IMR-90 (cell line): Measurements from ENCODE around the gene KCNMB2. TPM values are rescaled to one million over a fixed set of nuclear protein-coding genes. Genes with fewer than 3 reads are reported as not detected.

Experiments
- ATAC-seq: fragments of 200-7000 bp; cut with Tn5 transposase; 2 replicates; pipeline ENCODE4 v1.9.1; 2020; ENCODE audit warnings: low read depth, mild to moderate bottlenecking, moderate library complexity
- BruUV-seq: library from RNA; stranded (reverse); fragments of 400-500 nt; replicated peaks from 2 replicates; lab custom pipeline; 2021; lab: Mats Ljungman, UMichigan
- CTCF ChIA-PET: fragments of 300-600 bp; formaldehyde crosslinking; extraction: SDS; loops from one replicate; lab custom pipeline; 2021; ENCODE audit warnings: antibody characterized with exemption; lab: Yijun Ruan, JAX
- POLR2A ChIA-PET: fragments of 300-600 bp; sonication (Branson Sonifier 250); formaldehyde crosslinking; loops from one replicate; lab custom pipeline; 2022; ENCODE audit warnings: antibody characterized with exemption; ENCODE audit not compliant: unreplicated experiment; lab: Charles Lee
- DNase-seq: peaks from one replicate; pipeline ENCODE4 v3.0.0; 2013
- H2AFZ ChIP-seq: replicated peaks from 2 replicates; pipeline ENCODE3; 2013; ENCODE audit warnings: low read length, mild to moderate bottlenecking; ENCODE audit not compliant: poor library complexity
- H2AK5ac ChIP-seq: 2 replicates; pipeline ENCODE4 v1.6.1; 2013; ENCODE audit warnings: low read depth, low read length, inconsistent platforms
- H2AK9ac ChIP-seq: replicated peaks from 2 replicates; pipeline ENCODE3; 2013; ENCODE audit warnings: mild to moderate bottlenecking, low read depth, low read length, moderate library complexity; ENCODE audit not compliant: poor library complexity
- H2BK120ac ChIP-seq: 2 replicates; pipeline ENCODE4 v1.6.1; 2013; ENCODE audit warnings: low read depth, low read length, inconsistent platforms
- H2BK15ac ChIP-seq: 3 replicates; pipeline ENCODE4 v1.6.1; 2013; ENCODE audit warnings: low read depth, low read length, inconsistent platforms
- H2BK20ac ChIP-seq: 2 replicates; pipeline ENCODE4 v1.6.1; 2013; ENCODE audit warnings: low read depth, mild to moderate bottlenecking, inconsistent platforms, low read length, moderate library complexity
- H2BK5ac ChIP-seq: 2 replicates; pipeline ENCODE4 v1.6.1; 2013; ENCODE audit warnings: mild to moderate bottlenecking, low read depth, low read length, inconsistent platforms; ENCODE audit not compliant: poor library complexity, severe bottlenecking
- H3K14ac ChIP-seq: replicated peaks from 2 replicates; pipeline ENCODE4 v1.6.1; 2013; ENCODE audit warnings: low read depth, low read length, inconsistent platforms
- H3K18ac ChIP-seq: 2 replicates; pipeline ENCODE4 v1.6.1; 2013; ENCODE audit warnings: low read depth, low read length, control low read depth
- H3K23ac ChIP-seq: 2 replicates; pipeline ENCODE4 v1.6.1; 2013; ENCODE audit warnings: low read depth, low read length, inconsistent platforms
- H3K27ac ChIP-seq: 2 replicates; pipeline ENCODE4 v1.5.1; 2013; ENCODE audit warnings: mild to moderate bottlenecking, control low read depth, low read length; ENCODE audit not compliant: insufficient read depth
- H3K27me3 ChIP-seq: 2 replicates; pipeline ENCODE4 v1.6.1; 2013; ENCODE audit warnings: low read length; ENCODE audit not compliant: control insufficient read depth, insufficient read depth
- H3K36me3 ChIP-seq: 2 replicates; pipeline ENCODE4 v1.6.1; 2013; ENCODE audit warnings: low read length, mixed read lengths; ENCODE audit not compliant: control insufficient read depth, insufficient read depth
- H3K4ac ChIP-seq: 2 replicates; pipeline ENCODE4 v1.6.1; 2013; ENCODE audit warnings: low read depth, low read length, inconsistent platforms
- H3K4me1 ChIP-seq: 2 replicates; pipeline ENCODE4 v1.6.1; 2013; ENCODE audit warnings: low read length, mixed read lengths; ENCODE audit not compliant: control insufficient read depth, insufficient read depth
- H3K4me2 ChIP-seq: 2 replicates; pipeline ENCODE4 v1.6.1; 2013; ENCODE audit warnings: low read depth, mild to moderate bottlenecking, control low read depth, low read length, moderate library complexity
- H3K4me3 ChIP-seq: 2 replicates; pipeline ENCODE4 v1.5.1; 2013; ENCODE audit warnings: low read depth, mild to moderate bottlenecking, control low read depth, low read length, moderate library complexity; ENCODE audit not compliant: insufficient read depth
- H3K56ac ChIP-seq: 2 replicates; pipeline ENCODE4 v1.6.1; 2013; ENCODE audit warnings: low read length, inconsistent platforms; ENCODE audit not compliant: insufficient read depth; ENCODE audit errors: extremely low read depth
- H3K79me1 ChIP-seq, 2 experiments: 2 replicates each; pipeline ENCODE4 v1.6.1; 2013; ENCODE audit warnings: low read length in 2 of 2, inconsistent platforms in 1 of 2, low read depth in 1 of 2
- H3K9ac ChIP-seq: 2 replicates; pipeline ENCODE4 v1.6.1; 2013; ENCODE audit warnings: low read depth, low read length, control low read depth
- H3K9me1 ChIP-seq: 2 replicates; pipeline ENCODE4 v1.6.1; 2013; ENCODE audit warnings: low read length, inconsistent platforms; ENCODE audit not compliant: insufficient read depth
- H3K9me3 ChIP-seq: 2 replicates; pipeline ENCODE4 v1.6.1; 2013; ENCODE audit warnings: low read length; ENCODE audit not compliant: control insufficient read depth, insufficient read depth
- H4K20me1 ChIP-seq: 2 replicates; pipeline ENCODE4 v1.6.1; 2013; ENCODE audit warnings: low read length, inconsistent platforms; ENCODE audit not compliant: insufficient read depth
- H4K5ac ChIP-seq: 2 replicates; pipeline ENCODE4 v1.6.1; 2013; ENCODE audit warnings: mild to moderate bottlenecking, low read depth, low read length, control low read depth
- H4K8ac ChIP-seq, 2 experiments: 2 replicates each; pipeline ENCODE4 v1.6.1; 2013; ENCODE audit warnings: low read depth in 2 of 2, low read length in 2 of 2, control low read depth in 1 of 2, inconsistent platforms in 1 of 2
- H4K91ac ChIP-seq: 2 replicates; pipeline ENCODE4 v1.6.1; 2013; ENCODE audit warnings: low read depth, low read length, inconsistent platforms; ENCODE audit not compliant: insufficient read depth
- BHLHE40 ChIP-seq: fragments of 150-350 bp; IDR thresholded peaks from 2 replicates; pipeline ENCODE4 v1.6.1; 2016; ENCODE audit warnings: mild to moderate bottlenecking, low read depth, low read length
- CEBPB ChIP-seq: IDR thresholded peaks from 2 replicates; pipeline ENCODE4 v1.6.1; 2012; ENCODE audit warnings: low read depth, low read length, improper control_type of control experiment
- CHD1 ChIP-seq: IDR thresholded peaks from 2 replicates; pipeline ENCODE4 v1.6.1; 2012; ENCODE audit warnings: low read depth, low read length, improper control_type of control experiment
- CTCF ChIP-seq: conservative IDR thresholded peaks from 2 replicates; pipeline ENCODE4 v1.5.1; 2012; ENCODE audit warnings: mild to moderate bottlenecking, low read depth, low read length, improper control_type of control experiment
- ELK1 ChIP-seq: fragments of 150-350 bp; IDR thresholded peaks from 2 replicates; pipeline ENCODE4 v1.6.1; 2016; ENCODE audit warnings: low read depth, mild to moderate bottlenecking, low read length, moderate library complexity, borderline replicate concordance
- FOS ChIP-seq: fragments of 150-350 bp; IDR thresholded peaks from 2 replicates; pipeline ENCODE4 v1.6.1; 2016; ENCODE audit warnings: low read depth, low read length
- MAFK ChIP-seq: IDR thresholded peaks from 2 replicates; pipeline ENCODE4 v1.6.1; 2012; ENCODE audit warnings: low read depth, low read length, improper control_type of control experiment
- MAZ ChIP-seq: IDR thresholded peaks from 2 replicates; pipeline ENCODE4 v1.6.1; 2012; ENCODE audit warnings: low read depth, mild to moderate bottlenecking, low read length, improper control_type of control experiment, moderate library complexity, borderline replicate concordance
- MXI1 ChIP-seq: IDR thresholded peaks from 2 replicates; pipeline ENCODE4 v1.6.1; 2012; ENCODE audit warnings: low read depth, mild to moderate bottlenecking, low read length, moderate library complexity, borderline replicate concordance
- NFE2L2 ChIP-seq: fragments of 150-350 bp; IDR thresholded peaks from 2 replicates; pipeline ENCODE4 v1.6.1; 2016; ENCODE audit warnings: low read depth, mild to moderate bottlenecking, low read length
- POLR2A ChIP-seq: IDR thresholded peaks from 2 replicates; pipeline ENCODE4 v1.6.1; 2012; ENCODE audit warnings: mild to moderate bottlenecking, low read depth, low read length
- RAD21 ChIP-seq: IDR thresholded peaks from 2 replicates; pipeline ENCODE4 v1.6.1; 2012; ENCODE audit warnings: low read length, improper control_type of control experiment
- RCOR1 ChIP-seq: IDR thresholded peaks from 2 replicates; pipeline ENCODE4 v1.6.1; 2012; ENCODE audit warnings: mild to moderate bottlenecking, low read length, improper control_type of control experiment; ENCODE audit not compliant: insufficient replicate concordance
- RFX5 ChIP-seq: IDR thresholded peaks from 2 replicates; pipeline ENCODE4 v1.8.0; 2012; ENCODE audit warnings: low read depth, mild to moderate bottlenecking, low read length, moderate library complexity
- SMC3 ChIP-seq: fragments of 150-350 bp; IDR thresholded peaks from 2 replicates; pipeline ENCODE4 v1.6.1; 2016; ENCODE audit warnings: low read depth, mild to moderate bottlenecking, antibody characterized with exemption, low read length, moderate library complexity
- USF2 ChIP-seq: fragments of 150-350 bp; IDR thresholded peaks from 2 replicates; pipeline ENCODE4 v1.6.1; 2017; ENCODE audit warnings: mild to moderate bottlenecking, antibody characterized with exemption, low read length, low read depth
- WGBS, 2 experiments: methylation state at CpG; one replicate each; pipeline versions ENCODE4 v1.1.5 to v1.1.7; 2013; ENCODE audit warnings: missing lambda C conversion rate in 2 of 2; ENCODE audit not compliant: insufficient read length in 1 of 2; ENCODE audit errors: extremely low coverage in 2 of 2; 5-methylcytosine and 5-hydroxymethylcytosine counted together
- dilution Hi-C: fragments of 300-500 bp; cut with HindIII; formaldehyde crosslinking; loops from one replicate; pipeline ENCODE4 v1.14.3; 2018; ENCODE audit warnings: low sequenced_read_pairs; ENCODE audit not compliant: unreplicated experiment
- in situ Hi-C: fragments of 300-500 bp; cut with MboI; formaldehyde crosslinking; loops from 3 replicates; pipeline ENCODE4 v1.14.3; 2019; ENCODE audit warnings: low sequenced_read_pairs, inconsistent platforms, mixed read lengths
- intact Hi-C: fragments of 100-400 bp; cut with micrococcal nuclease; formaldehyde crosslinking; loops from 2 replicates; pipeline ENCODE4 v1.10.0; 2022
- polyA plus RNA-seq, 3 experiments: library from polyadenylated mRNA; depleted of rRNA; stranded (reverse); fragments of >200 nt; gene quantifications; 2 replicates each; pipeline ENCODE4 v1.2.3, GENCODE V29; 2012; ENCODE audit warnings: low replicate concordance in 1 of 3
- total RNA-seq: library from RNA; depleted of rRNA; stranded (reverse); fragments of >200 nt; gene quantifications from 2 replicates; pipeline ENCODE4 v1.2.3, GENCODE V29; 2012

The KCNMB2 gene
- total and polyA plus RNA-seq, 2 of the 4 experiments (the other 2 are of a cell fraction): not detected

GRCh38 chr3:178850450-178851190 lies 314.4 kb downstream of the KCNMB2 start:
- Histone ChIP-seq H2AK9ac (no peak overlapping the region), H4K91ac (no peak overlapping the region), H3K18ac (no peak overlapping the region), H3K4me1 (no peaks in the 10 kb centered on the region), H4K20me1 (no peaks in the 10 kb centered on the region), H2BK15ac (no peak overlapping the region), H4K8ac (no peak overlapping the region), H3K14ac (no peak overlapping the region), H2BK120ac (no peak overlapping the region), H3K4me3 (no peak overlapping the region), H3K27ac (no peak overlapping the region), H3K36me3 (no peaks in the 10 kb centered on the region), H3K9me3 (no peaks in the 10 kb centered on the region), H3K23ac (no peak overlapping the region), H2BK5ac (no peak overlapping the region), H3K9ac (no peak overlapping the region), H2AFZ (no peak overlapping the region), H4K5ac (no peak overlapping the region), H3K27me3 (no peaks in the 10 kb centered on the region), H3K56ac (no peak overlapping the region), H2BK20ac (no peak overlapping the region), H3K79me1 (no peaks in the 10 kb centered on the region), H3K4me2 (no peak overlapping the region), H3K9me1 (no peaks in the 10 kb centered on the region), H2AK5ac (no peak overlapping the region), H3K4ac (no peak overlapping the region)
- BruUV-seq: no TSS peak
- ChIA-PET POLR2A (no interaction called here), CTCF (no interaction called here)
- WGBS, 2 experiments: no CpG with 5 or more reads among the region's 8 CpGs
- intact Hi-C loops (no loop called here), dilution Hi-C loops (no loop called here), in situ Hi-C loops (no loop called here)
- ATAC-seq (no peak; the same call in 1 of the 2 replicates), DNase-seq (no peak)
- TF ChIP-seq CTCF (no peak), ELK1 (no peak), CHD1 (no peak), RAD21 (no peak), FOS (no peak), POLR2A (no peak), USF2 (no peak), SMC3 (no peak), MXI1 (no peak), MAZ (no peak), RFX5 (no peak), RCOR1 (no peak), MAFK (no peak), CEBPB (no peak), NFE2L2 (no peak), BHLHE40 (no peak)
